ENCODE measurements around the gene PDZD2. TPM values are rescaled to one million over a fixed set of nuclear protein-coding genes. Genes with fewer than 3 reads are reported as not detected.
A peak's percentile ranks its signal among the peaks of the same experiment; 100 is the strongest.

Gene PDZD2
- polyA plus RNA-seq, 3 donors = 0.10 TPM; not detected in 2

DNA sequence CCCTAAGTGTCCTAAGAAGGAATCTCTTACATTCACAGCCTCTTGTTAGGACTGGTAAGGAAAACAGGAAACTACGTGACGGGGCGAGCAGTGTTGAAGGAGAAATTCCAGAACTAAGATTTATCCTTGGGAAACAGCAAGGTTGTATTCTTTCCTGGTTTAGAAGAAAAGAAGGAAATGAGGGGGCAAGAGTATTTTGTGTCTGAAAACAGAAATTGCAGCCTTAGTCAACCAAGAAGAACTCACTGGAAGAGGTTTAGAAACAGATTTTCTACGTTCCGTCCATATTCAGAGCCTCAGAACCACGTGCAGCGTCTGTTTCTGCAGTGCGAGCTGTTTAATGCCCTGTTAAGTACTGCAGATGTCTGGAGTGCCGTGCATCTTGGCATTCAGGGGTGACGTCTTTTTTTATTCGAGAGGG is 460.0 kb downstream of the PDZD2 start:
- Histone ChIP-seq H3K4me3 (replicated peaks in 1 of 3; ENCODE audit: low read depth in 2 of 3, low read length in 3 of 3) (no peak overlapping the region), H4K20me1 (ENCODE audit: insufficient read depth, low read length) (no peaks in the 10 kb centered on the region), H3K79me2 (ENCODE audit: insufficient read depth, low read length) (no peaks in the 10 kb centered on the region), H3K36me3 (replicated peaks in 1 of 2; ENCODE audit: control insufficient read depth in 1 of 2, insufficient read depth in 2 of 2, low read length in 2 of 2) (peaks cover 49 to 68% of the 10 kb centered on the region in 2 donors), H3K9me3 (replicated peaks in 1 of 2; ENCODE audit: control insufficient read depth in 1 of 2, insufficient read depth in 1 of 2, low read length in 2 of 2) (no peaks in the 10 kb centered on the region), H3K27me3 (ENCODE audit: control insufficient read depth in 2 of 2, insufficient read depth in 2 of 2, low read length in 2 of 2) (no peaks in the 10 kb centered on the region), H2AFZ (ENCODE audit: insufficient read depth, low read depth, low read length, poor library complexity, severe bottlenecking) (no peak overlapping the region), H3K9ac (ENCODE audit: insufficient read depth, low read length, poor library complexity, severe bottlenecking) (no peak overlapping the region), H3K4me1 (ENCODE audit: control insufficient read depth in 1 of 2, insufficient read depth in 2 of 2, low read length in 2 of 2) (no peaks in the 10 kb centered on the region), H3K4me2 (replicated peaks; ENCODE audit: extremely low read depth, low read length, poor library complexity, severe bottlenecking) (no peak overlapping the region), H3K27ac (ENCODE audit: low read depth in 1 of 2, low read length in 2 of 2) (no peak overlapping the region)
- no peak overlapping the region for H3K27ac Mint-ChIP-seq
- peaks cover 58 to 63% of the 10 kb centered on the region in 2 donors for H3K36me3 Mint-ChIP-seq
- no peaks in the 10 kb centered on the region for H3K9me3 Mint-ChIP-seq
- no peak for DNase-seq
- H3K27me3 Mint-ChIP-seq (ENCODE audit: low read depth in 3 of 3) = no peaks in the 10 kb centered on the region
- intact Hi-C loops (cut with micrococcal nuclease) = no loop called here
- no peaks in the 10 kb centered on the region for H3K4me1 Mint-ChIP-seq
- 96% methylated on average over 4 of the region's 11 CpGs for WGBS (ENCODE audit: insufficient coverage)
- TF ChIP-seq, protein P1, sequence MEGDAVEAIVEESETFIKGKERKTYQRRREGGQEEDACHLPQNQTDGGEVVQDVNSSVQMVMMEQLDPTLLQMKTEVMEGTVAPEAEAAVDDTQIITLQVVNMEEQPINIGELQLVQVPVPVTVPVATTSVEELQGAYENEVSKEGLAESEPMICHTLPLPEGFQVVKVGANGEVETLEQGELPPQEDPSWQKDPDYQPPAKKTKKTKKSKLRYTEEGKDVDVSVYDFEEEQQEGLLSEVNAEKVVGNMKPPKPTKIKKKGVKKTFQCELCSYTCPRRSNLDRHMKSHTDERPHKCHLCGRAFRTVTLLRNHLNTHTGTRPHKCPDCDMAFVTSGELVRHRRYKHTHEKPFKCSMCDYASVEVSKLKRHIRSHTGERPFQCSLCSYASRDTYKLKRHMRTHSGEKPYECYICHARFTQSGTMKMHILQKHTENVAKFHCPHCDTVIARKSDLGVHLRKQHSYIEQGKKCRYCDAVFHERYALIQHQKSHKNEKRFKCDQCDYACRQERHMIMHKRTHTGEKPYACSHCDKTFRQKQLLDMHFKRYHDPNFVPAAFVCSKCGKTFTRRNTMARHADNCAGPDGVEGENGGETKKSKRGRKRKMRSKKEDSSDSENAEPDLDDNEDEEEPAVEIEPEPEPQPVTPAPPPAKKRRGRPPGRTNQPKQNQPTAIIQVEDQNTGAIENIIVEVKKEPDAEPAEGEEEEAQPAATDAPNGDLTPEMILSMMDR (IDR thresholded peaks at IDR 0.05) = no peak
- H3K4me3 Mint-ChIP-seq = no peak overlapping the region

DNA sequence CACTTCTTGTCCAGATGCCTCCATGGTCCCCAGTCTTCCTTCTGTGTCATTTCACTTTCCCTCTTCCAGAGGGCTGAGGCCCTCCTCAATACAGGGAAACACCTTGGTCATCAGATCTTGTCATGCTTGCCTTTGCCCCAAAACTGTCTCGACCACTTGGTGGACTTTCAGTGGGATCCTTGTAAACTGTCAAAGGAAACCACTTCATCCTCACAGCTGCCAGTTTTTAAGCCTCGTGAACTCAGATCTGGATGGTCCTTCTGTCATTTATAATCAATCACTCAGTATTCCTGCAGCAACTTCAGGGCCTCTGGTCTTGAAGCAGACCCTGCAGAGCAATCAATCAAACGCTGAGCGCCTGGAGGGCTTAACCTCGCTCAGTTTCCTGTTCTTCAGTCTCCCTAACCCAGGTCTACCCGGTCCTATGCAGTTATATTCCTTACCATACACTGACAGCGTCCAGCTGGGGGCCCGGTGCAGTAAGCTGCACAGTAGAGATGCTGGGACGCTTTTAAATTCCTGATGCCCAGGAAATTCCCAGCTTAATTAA is 460.6 kb downstream of the PDZD2 start:
- 79% methylated on average over 9 of the region's 9 CpGs for WGBS (ENCODE audit: insufficient coverage)

More for the DNA sequence above, 460.6 kb downstream of the PDZD2 start:
- no peak overlapping the region for H3K4me3 Mint-ChIP-seq
- no peak overlapping the region for H3K4me3 ChIP-seq (replicated peaks in 1 of 3; ENCODE audit: low read depth in 2 of 3, low read length in 3 of 3)
- no peaks in the 10 kb centered on the region for H3K27me3 ChIP-seq (ENCODE audit: control insufficient read depth in 2 of 2, insufficient read depth in 2 of 2, low read length in 2 of 2)
- TF ChIP-seq, protein P1 (IDR thresholded peaks at IDR 0.05) = no peak
- no peaks in the 10 kb centered on the region for H3K27me3 Mint-ChIP-seq (ENCODE audit: low read depth in 3 of 3)
- H3K27ac Mint-ChIP-seq = peak overlapping the region in 2 of 7 donors; percentile 51 to 79
- no peak overlapping the region for H3K27ac ChIP-seq (ENCODE audit: low read depth in 1 of 2, low read length in 2 of 2)
- H3K36me3 Mint-ChIP-seq = peaks cover 59 to 69% of the 10 kb centered on the region in 2 donors
- no peak overlapping the region for H3K4me2 ChIP-seq (replicated peaks; ENCODE audit: extremely low read depth, low read length, poor library complexity, severe bottlenecking)
- H3K9me3 Mint-ChIP-seq = no peaks in the 10 kb centered on the region
- DNase-seq = no peak
- no peaks in the 10 kb centered on the region for H3K4me1 ChIP-seq (ENCODE audit: control insufficient read depth in 1 of 2, insufficient read depth in 2 of 2, low read length in 2 of 2)
- H3K9me3 ChIP-seq (replicated peaks in 1 of 2; ENCODE audit: control insufficient read depth in 1 of 2, insufficient read depth in 1 of 2, low read length in 2 of 2) = no peaks in the 10 kb centered on the region
- H3K36me3 ChIP-seq (replicated peaks in 1 of 2; ENCODE audit: control insufficient read depth in 1 of 2, insufficient read depth in 2 of 2, low read length in 2 of 2) = peaks cover 54 to 73% of the 10 kb centered on the region in 2 donors
- no peaks in the 10 kb centered on the region for H3K4me1 Mint-ChIP-seq
- no peak overlapping the region for H3K9ac ChIP-seq (ENCODE audit: insufficient read depth, low read length, poor library complexity, severe bottlenecking)
- intact Hi-C loops (cut with micrococcal nuclease) = no loop called here
- H4K20me1 ChIP-seq (ENCODE audit: insufficient read depth, low read length) = no peaks in the 10 kb centered on the region
- H3K79me2 ChIP-seq (ENCODE audit: insufficient read depth, low read length) = no peaks in the 10 kb centered on the region
- H2AFZ ChIP-seq (ENCODE audit: insufficient read depth, low read depth, low read length, poor library complexity, severe bottlenecking) = no peak overlapping the region

Measured in CD14-positive monocyte (primary cell).